Stimulated activated CD8-positive, alpha-beta memory T cell treated with anti-CD3 and anti-CD28 coated beads, Interleukin-7, amount 100 ng/mL, for 48 hours (primary cell): ENCODE measurements around the gene ESPN.
"Not testable (repeated sequence)": the region's sequence is repeated elsewhere in the genome, so short reads cannot be mapped to it uniquely, and the experiment has no call there.

Experiments used
- DNase-seq, 2 donors: peaks; one replicate each; pipeline ENCODE4 v3.0.0-alpha.2; 2020; ENCODE audit warnings: low read depth in 1 of 2; ENCODE audit errors: extremely low read depth in 1 of 2

The ESPN gene

GRCh38 chr1:6477039-6477820, 52.7 kb downstream of the ESPN start:
- DNase-seq = no peak

DNA sequence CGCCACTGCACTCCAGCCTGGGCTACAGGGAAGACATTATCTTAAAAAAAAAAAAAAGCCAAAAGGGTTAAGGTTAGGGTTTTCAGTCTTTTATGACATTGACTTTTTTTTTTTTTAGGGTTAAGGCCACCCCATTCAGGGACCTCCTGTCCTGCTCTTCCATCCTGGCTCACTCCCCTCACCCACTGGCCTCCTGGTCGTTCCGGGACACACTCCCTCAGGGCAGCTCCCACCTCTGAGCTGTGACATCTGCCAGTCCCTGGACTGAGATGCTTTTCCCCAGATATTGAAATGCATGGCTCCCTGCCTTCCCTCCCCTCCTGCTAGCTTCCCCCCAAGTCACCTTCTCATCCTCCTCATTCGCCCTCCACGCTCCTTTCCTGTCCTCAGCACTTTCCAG, 57.2 kb downstream of the ESPN start:
- DNase-seq = no peak

DNA sequence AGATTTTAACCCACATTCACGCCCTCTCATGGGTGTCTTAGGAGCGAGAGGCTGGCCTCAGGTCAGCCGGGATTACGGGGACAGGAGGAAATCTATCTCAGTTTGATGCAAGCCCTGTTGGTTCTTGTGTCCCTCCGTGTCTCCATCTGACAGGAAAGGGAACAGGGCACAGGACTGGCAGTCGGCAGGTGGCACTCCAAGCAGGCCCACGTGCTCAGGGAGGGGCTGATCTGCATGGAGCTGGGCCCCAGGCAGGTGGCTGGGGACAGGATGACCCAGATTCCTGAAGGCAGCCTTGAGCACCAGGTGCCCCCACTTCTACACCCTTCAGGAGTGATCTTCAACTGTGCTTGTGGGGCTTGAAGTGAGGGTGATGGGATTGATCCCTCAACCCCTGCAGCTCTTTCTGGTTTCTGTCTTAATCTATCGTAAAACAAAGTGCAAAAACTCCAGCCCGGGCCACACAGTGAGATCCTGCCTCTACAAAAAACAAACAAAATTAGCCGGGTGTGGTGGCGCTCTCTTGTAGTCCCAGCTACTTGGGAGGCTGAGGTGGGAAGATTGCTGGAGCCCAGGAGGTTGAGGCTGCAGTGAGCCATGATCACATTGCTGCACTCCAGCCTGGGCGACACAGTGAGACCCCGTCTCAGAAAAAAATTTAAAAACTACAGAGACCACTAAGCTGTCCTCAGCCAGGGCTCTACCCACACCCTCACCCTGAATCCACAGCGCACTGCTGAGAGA, 58.6 kb downstream of the ESPN start:
- no peak for DNase-seq

DNA sequence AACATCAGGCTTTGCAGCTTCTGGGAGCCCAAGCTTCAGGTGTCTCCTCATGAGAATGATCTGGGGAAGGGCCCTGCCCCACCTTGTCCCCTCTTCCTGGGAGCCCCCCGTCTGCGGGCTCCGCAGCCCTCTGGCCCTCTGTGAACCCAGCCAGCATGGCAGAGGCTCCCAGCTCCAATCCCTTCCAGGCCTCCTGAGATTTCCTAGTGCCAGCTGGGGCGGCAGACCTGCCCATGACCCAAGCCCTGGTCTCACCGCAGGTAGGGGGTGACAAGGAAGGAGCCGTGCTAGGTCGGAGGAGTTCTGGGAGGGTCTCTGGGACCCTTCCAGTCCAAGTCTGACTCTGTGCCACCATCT, 59.2 kb downstream of the ESPN start:
- DNase-seq = no peak

- no peak for DNase-seq
Observed at GRCh38 chr1:6484826-6485167, 60.2 kb downstream of the ESPN start.

DNA sequence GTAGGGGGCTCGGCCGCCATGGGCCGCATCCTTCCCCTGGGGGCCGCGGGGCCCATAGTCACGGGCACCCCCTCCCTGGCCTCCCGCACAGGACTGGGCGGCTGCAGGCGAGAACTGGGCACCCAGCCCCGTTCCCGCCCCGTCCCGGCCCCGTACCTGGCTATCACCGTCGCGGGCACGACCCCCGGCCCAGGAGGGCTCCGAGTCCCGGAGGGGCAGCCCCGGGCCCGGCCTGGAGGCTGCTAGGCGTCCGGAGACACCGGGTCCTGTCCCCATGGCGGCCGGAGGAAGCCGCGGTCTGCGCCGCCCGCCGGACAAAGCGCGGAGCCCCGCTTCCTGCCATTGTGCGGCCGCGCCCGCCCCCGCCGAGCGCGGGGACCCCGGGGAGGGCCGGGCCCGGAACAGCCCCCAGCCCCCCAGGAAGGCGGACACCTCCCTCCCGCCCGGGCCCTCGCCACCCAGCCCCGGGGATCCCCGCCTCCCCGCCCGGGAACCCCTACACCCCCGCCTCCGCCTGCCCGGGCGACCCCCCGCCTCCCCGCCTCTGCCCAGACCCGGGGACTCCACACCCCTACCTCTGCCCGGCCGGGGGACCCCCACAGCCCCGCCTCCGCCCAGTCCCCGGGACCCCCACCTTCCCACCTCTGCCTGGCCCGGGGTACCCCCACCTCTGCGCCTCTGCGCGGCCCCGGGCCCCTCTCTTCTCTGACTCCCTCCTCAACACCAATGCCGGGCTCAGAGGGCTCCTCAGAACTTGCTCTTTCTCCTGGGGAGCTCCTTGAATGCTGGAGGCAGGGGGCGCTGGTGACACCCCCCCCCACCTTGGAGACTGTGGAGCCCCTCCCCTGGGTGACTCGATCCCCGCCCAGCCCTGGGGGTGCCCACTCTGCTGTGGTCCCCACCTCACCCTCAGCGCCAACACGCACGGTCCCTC, 60.9 kb downstream of the ESPN start:
- DNase-seq = no peak

DNA sequence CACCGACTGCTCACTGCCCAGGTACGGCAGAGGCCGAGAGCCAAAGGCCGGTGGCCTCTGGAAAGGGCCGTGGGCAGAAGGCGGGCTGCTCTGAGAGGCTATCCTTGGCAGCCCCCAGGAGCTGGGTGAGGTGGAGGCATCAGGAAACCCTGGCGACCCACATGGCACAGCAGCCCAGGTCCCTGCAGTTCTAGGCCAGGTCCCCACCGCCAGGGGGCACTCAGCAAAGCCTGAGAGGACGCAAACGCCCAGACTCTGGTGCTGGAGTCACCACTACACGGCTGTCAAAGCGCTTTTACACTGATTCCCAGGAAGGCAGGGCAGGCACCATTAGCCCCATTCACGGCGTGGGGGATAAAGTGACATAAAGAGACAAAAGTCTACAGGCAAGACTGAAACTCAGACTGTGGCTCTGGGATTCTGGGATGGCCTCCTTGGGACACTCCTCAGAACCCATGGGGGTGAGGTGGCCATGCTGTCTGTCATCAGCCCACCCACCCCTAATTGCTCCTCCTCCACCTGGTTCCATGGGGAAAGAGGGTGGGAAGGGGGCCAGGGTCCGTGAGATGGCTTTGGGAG, 61.9 kb downstream of the ESPN start:
- peak; percentile 57 to 75 for DNase-seq

DNA sequence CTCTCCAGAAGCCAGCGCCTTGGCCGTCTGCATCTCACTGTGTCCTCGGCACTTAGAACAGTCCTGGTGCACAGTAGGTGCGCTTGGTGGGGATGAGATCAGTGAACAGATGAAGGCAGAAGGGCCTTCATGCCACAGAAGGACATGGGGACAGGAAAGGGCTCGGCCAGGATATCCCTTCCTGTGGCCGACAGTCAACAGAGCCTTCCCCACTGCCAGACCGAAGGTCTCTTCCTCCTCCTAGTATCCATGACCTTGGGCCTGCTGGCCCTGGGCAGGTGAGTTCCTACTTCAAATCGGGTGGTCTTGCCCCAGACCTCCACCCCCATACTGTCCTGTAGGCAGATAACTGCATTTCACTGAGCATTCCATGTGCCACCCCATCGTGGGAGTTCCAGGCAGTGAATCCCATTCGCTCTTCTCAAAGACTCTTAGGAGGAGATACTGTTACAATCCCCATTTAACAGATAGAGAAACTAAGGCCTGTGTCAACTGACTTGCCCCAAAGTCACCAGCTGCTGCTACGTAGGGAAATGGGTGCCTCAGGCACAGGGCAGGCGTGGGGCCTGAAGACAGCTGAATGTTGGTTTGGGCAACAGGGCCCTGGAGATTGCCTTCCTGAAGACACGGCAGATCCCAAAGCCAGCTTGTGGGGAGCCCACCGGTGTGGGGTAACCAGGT, 63.4 kb downstream of the ESPN start:
- DNase-seq = no peak

- DNase-seq = no peak
Observed at GRCh38 chr1:6488602-6489382, 64.2 kb downstream of the ESPN start.

- no peak for DNase-seq
Observed at GRCh38 chr1:6489383-6489765, 64.8 kb downstream of the ESPN start.

DNA sequence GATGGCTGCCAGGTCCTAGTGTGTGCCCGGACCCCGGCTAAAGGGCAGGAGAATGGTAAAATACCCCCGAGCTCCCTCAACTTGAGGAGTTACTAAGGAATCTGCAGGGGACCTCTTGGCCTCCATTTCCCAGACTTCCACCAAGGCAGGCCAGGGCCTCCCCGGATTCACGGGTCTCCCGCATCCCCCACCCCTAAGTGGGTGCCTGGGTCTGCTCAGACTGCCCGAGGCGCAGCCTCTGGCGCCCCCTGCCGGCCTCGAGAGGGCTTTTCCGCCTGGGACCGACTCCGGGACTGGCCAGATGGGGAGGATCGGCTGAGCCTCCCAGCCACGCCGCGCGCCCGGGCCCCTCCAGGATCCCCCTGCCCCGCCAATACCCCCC, 65.2 kb downstream of the ESPN start:
- DNase-seq = peak; percentile 57 to 72

- DNase-seq = peak; percentile 29 to 42
Observed at GRCh38 chr1:6490181-6491080, 65.9 kb downstream of the ESPN start.

DNA sequence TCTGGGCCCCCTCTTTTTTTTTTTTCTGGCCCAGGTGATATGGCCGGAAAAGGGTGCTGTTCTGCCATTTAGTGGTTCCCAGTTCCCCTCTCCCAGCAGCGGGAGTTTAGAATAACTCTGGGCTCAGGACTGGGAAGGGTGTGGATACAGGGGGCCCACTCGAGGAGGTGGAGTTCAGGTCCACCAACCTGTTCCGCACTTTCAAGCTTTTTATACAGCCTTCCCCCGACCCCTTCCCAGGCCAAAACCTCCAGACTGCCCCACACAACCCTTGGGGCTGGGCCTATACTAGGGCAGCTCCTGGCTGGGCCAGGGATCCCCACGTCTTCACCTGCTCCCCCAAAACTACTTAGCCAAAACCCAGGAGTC, 66.5 kb downstream of the ESPN start:
- DNase-seq = no peak

GRCh38 chr1:6491480-6491962, 66.9 kb downstream of the ESPN start, which contains the start of gene PLEKHG5:
Gene PLEKHG5, minus strand, starts transcription at chr1:6491667. Its CDS starts 14,096 bp downstream, at chr1:6477571.
- no peak for DNase-seq

DNA sequence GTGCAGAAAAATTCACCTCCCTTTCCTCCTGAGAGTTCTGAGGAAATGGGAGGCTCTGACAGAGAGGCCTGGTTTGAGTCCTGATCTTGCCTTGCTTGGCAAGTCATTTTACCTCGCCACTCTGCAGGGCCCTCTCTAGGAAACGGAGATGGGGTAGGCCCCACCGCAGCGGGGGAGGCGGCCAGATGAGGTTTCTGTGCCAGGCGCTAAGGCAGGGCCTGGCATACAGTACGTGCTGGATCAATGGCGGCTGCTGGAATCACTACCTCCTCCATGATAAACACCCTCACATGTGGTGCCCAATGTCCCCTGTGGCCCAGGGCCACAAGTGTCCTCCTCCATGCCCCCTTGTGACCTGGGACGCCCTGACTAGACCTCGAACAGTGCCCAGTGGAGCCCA, 67.4 kb downstream of the ESPN start:
- DNase-seq = no peak

DNA sequence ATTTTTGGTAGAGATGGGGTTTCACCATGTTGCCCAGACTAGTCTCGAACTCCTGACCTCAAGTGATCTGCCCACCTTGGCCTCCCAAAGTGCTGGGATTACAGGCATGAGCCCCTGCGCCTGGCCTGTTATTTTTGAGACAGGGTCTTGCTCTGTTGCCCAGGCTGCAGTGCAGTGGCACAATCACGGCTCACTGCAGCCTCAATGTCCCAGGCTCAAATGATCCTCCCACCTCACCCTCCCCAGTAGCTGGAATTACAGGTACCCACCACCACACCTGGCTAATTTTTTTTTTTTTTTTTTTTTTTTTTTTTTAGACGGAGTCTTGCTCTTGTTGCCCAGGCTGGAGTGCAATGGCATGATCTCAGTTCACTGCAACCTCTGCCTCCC, 69.3 kb downstream of the ESPN start:
- DNase-seq = not testable (repeated sequence)

GRCh38 chr1:6494627-6495026, 70.1 kb downstream of the ESPN start:
- DNase-seq = no peak

GRCh38 chr1:6495041-6495441, 70.5 kb downstream of the ESPN start:
- DNase-seq = no peak
